Mesenchymal stem cell (in vitro differentiated cells and primary cell): ENCODE measurements around the gene FBXO2.
"Not testable (repeated sequence)": the region's sequence is repeated elsewhere in the genome, so short reads cannot be mapped to it uniquely, and the experiment has no call there.

Source experiments
- DNase-seq: peaks from one replicate; pipeline ENCODE4 v3.0.0-alpha.2; 2013
- H2AFZ ChIP-seq: one replicate; pipeline ENCODE4 v1.6.1; 2013; ENCODE audit warnings: low read depth, mild to moderate bottlenecking, control low read depth, inconsistent platforms, low read length, moderate library complexity
- H2AK5ac ChIP-seq: 2 replicates; pipeline ENCODE4 v1.6.1; 2013; ENCODE audit warnings: low read length, moderate library complexity, mild to moderate bottlenecking, inconsistent platforms; ENCODE audit not compliant: severe bottlenecking
- H2BK120ac ChIP-seq: one replicate; pipeline ENCODE4 v1.6.1; 2013; ENCODE audit warnings: low read depth, mild to moderate bottlenecking, inconsistent platforms, low read length, moderate library complexity
- H2BK12ac ChIP-seq, 2 experiments: one replicate each; pipeline ENCODE4 v1.6.1; 2013; ENCODE audit warnings: inconsistent platforms in 2 of 2, low read length in 2 of 2, mild to moderate bottlenecking in 2 of 2, moderate library complexity in 2 of 2, control low read depth in 1 of 2
- H2BK15ac ChIP-seq: one replicate; pipeline ENCODE4 v1.6.1; 2013; ENCODE audit warnings: mild to moderate bottlenecking, low read depth, inconsistent platforms; ENCODE audit not compliant: poor library complexity, severe bottlenecking
- H2BK5ac ChIP-seq: 2 replicates; pipeline ENCODE4 v1.6.1; 2013; ENCODE audit warnings: low read depth, mild to moderate bottlenecking, low read length, control low read depth, inconsistent platforms; ENCODE audit not compliant: poor library complexity, severe bottlenecking
- H3K14ac ChIP-seq, 2 experiments: one replicate each; pipeline ENCODE4 v1.6.1; 2013; ENCODE audit warnings: inconsistent platforms in 2 of 2, low read length in 2 of 2, control low read depth in 1 of 2, mild to moderate bottlenecking in 1 of 2, moderate library complexity in 1 of 2
- H3K18ac ChIP-seq, 2 experiments: one replicate each; pipeline ENCODE4 v1.6.1; 2013; ENCODE audit warnings: inconsistent platforms in 2 of 2, low read length in 2 of 2, control low read depth in 1 of 2, low read depth in 1 of 2, mild to moderate bottlenecking in 1 of 2
- H3K23ac ChIP-seq, 2 experiments: one replicate each; pipeline ENCODE4 v1.6.1; 2013; ENCODE audit warnings: inconsistent platforms in 2 of 2, low read length in 2 of 2, mild to moderate bottlenecking in 2 of 2, moderate library complexity in 2 of 2, control low read depth in 1 of 2
- H3K27ac ChIP-seq: 2 replicates; pipeline ENCODE4 v1.5.1; 2013; ENCODE audit warnings: mild to moderate bottlenecking, moderate library complexity, low read length, control low read depth, inconsistent platforms; ENCODE audit not compliant: poor library complexity, severe bottlenecking
- H3K27me3 ChIP-seq, 2 experiments: 2 replicates each; pipeline versions ENCODE4 v1.6.1 to v1.7.0; 2013; ENCODE audit warnings: low read length in 2 of 2, mild to moderate bottlenecking in 2 of 2, moderate library complexity in 2 of 2, control low read depth in 1 of 2, inconsistent platforms in 1 of 2; ENCODE audit not compliant: control insufficient read depth in 1 of 2, insufficient read depth in 1 of 2
- H3K36me3 ChIP-seq, 2 experiments: 2 replicates each; pipeline versions ENCODE4 v1.6.1 to v1.7.0; 2013; ENCODE audit warnings: low read length in 2 of 2, control low read depth in 1 of 2, inconsistent platforms in 1 of 2, low read depth in 1 of 2, mild to moderate bottlenecking in 1 of 2; ENCODE audit not compliant: insufficient read depth in 2 of 2, control insufficient read depth in 1 of 2
- H3K4ac ChIP-seq, 2 experiments: one replicate each; pipeline ENCODE4 v1.6.1; 2013; ENCODE audit warnings: inconsistent platforms in 2 of 2, low read length in 2 of 2, mild to moderate bottlenecking in 2 of 2, moderate library complexity in 2 of 2, control low read depth in 1 of 2, low read depth in 1 of 2
- H3K4me1 ChIP-seq: 2 replicates; pipeline ENCODE4 v1.6.1; 2013; ENCODE audit warnings: low read depth, low read length, control low read depth; ENCODE audit not compliant: control insufficient read depth, insufficient read depth
- H3K4me2 ChIP-seq: 2 replicates; pipeline ENCODE4 v1.6.1; 2013; ENCODE audit warnings: low read length, mild to moderate bottlenecking, inconsistent platforms; ENCODE audit not compliant: poor library complexity, severe bottlenecking
- H3K4me3 ChIP-seq, 2 experiments: 2 replicates each; pipeline versions ENCODE4 v1.5.1 to v1.7.0; 2013; ENCODE audit warnings: low read length in 2 of 2, mild to moderate bottlenecking in 2 of 2, control low read depth in 1 of 2, low read depth in 1 of 2; ENCODE audit not compliant: insufficient read depth in 1 of 2
- H3K79me1 ChIP-seq: replicated peaks from 2 replicates; pipeline ENCODE4 v1.6.1; 2013; ENCODE audit warnings: mild to moderate bottlenecking, control low read depth, low read length, inconsistent platforms; ENCODE audit not compliant: poor library complexity, severe bottlenecking
- H3K9ac ChIP-seq: 2 replicates; pipeline ENCODE4 v1.7.0; 2013; ENCODE audit warnings: mild to moderate bottlenecking, low read length, moderate library complexity
- H3K9me3 ChIP-seq: 2 replicates; pipeline ENCODE4 v1.7.0; 2013; ENCODE audit warnings: mild to moderate bottlenecking, low read length; ENCODE audit not compliant: control insufficient read depth
- H4K8ac ChIP-seq: one replicate; pipeline ENCODE4 v1.6.1; 2013; ENCODE audit warnings: inconsistent platforms, mild to moderate bottlenecking, low read length, moderate library complexity
- H4K91ac ChIP-seq: one replicate; pipeline ENCODE4 v1.6.1; 2013; ENCODE audit warnings: mild to moderate bottlenecking, low read length, inconsistent platforms
- WGBS: methylation state at CpG from one replicate; pipeline ENCODE4 v1.1.7; 2013; ENCODE audit warnings: mixed read lengths; 5-methylcytosine and 5-hydroxymethylcytosine counted together

Gene FBXO2

GRCh38 chr1:11608596-11609130 lies 45.6 kb downstream of the FBXO2 start:
- H3K36me3 ChIP-seq, DNase-seq, H3K4ac ChIP-seq, H2BK120ac ChIP-seq, H2BK12ac ChIP-seq, H4K91ac ChIP-seq, H3K9ac ChIP-seq, H2AFZ ChIP-seq, H3K27ac ChIP-seq, H3K4me2 ChIP-seq, H3K18ac ChIP-seq, H3K4me1 ChIP-seq, H3K23ac ChIP-seq, H2BK15ac ChIP-seq, H3K4me3 ChIP-seq, H2AK5ac ChIP-seq, H4K8ac ChIP-seq, H3K79me1 ChIP-seq, H3K14ac ChIP-seq, H2BK5ac ChIP-seq, H3K9me3 ChIP-seq: not testable (repeated sequence)
- peaks cover 0 to 39% of the 10 kb centered on the region in 2 experiments for H3K27me3 ChIP-seq
- 92% methylated on average over 18 of the region's 37 CpGs for WGBS

- Histone ChIP-seq H2BK15ac (no peak overlapping the region), H3K9ac (no peak overlapping the region), H3K4me3 (no peak overlapping the region), H2BK12ac (no peak overlapping the region), H4K8ac (no peak overlapping the region), H3K4me1 (no peaks in the 10 kb centered on the region), H3K4ac (no peak overlapping the region), H3K14ac (no peak overlapping the region), H3K27me3 (peaks cover 0 to 44% of the 10 kb centered on the region in 2 experiments), H3K36me3 (no peaks in the 10 kb centered on the region), H3K27ac (no peak overlapping the region), H2AFZ (no peak overlapping the region), H3K18ac (no peak overlapping the region), H3K79me1 (no peaks in the 10 kb centered on the region), H4K91ac (no peak overlapping the region), H3K4me2 (no peak overlapping the region), H2AK5ac (no peak overlapping the region), H3K23ac (no peak overlapping the region), H2BK120ac (no peak overlapping the region), H2BK5ac (no peak overlapping the region), H3K9me3 (peaks cover 4% of the 10 kb centered on the region)
- 79% methylated on average over 6 of the region's 6 CpGs for WGBS
- DNase-seq = no peak
Observed at GRCh38 chr1:11606775-11607174, 47.5 kb downstream of the FBXO2 start.

GRCh38 chr1:11602981-11603380 lies 51.2 kb downstream of the FBXO2 start:
- 67% methylated on average over 5 of the region's 5 CpGs for WGBS
- no peak overlapping the region for H3K4me2 ChIP-seq
- no peak overlapping the region for H2BK5ac ChIP-seq
- no peaks in the 10 kb centered on the region for H3K79me1 ChIP-seq
- H3K4me1 ChIP-seq = no peaks in the 10 kb centered on the region
- H2BK120ac ChIP-seq = no peak overlapping the region
- H2BK15ac ChIP-seq = no peak overlapping the region
- no peak overlapping the region for H4K8ac ChIP-seq
- no peak overlapping the region for H3K14ac ChIP-seq
- no peak overlapping the region for H4K91ac ChIP-seq
- no peak overlapping the region for H2AK5ac ChIP-seq
- H3K9ac ChIP-seq = no peak overlapping the region
- H3K4ac ChIP-seq = no peak overlapping the region
- no peak overlapping the region for H3K27ac ChIP-seq
- peaks cover 8 to 47% of the 10 kb centered on the region in 2 experiments for H3K27me3 ChIP-seq
- H2BK12ac ChIP-seq = no peak overlapping the region
- no peak for DNase-seq
- no peak overlapping the region for H3K23ac ChIP-seq
- no peak overlapping the region for H3K4me3 ChIP-seq
- H2AFZ ChIP-seq = no peak overlapping the region
- no peak overlapping the region for H3K18ac ChIP-seq
- H3K36me3 ChIP-seq = no peaks in the 10 kb centered on the region
- H3K9me3 ChIP-seq = peaks cover 4% of the 10 kb centered on the region

GRCh38 chr1:11602424-11602823 lies 51.8 kb downstream of the FBXO2 start:
- Histone ChIP-seq H3K4me3 (no peak overlapping the region), H3K23ac (no peak overlapping the region), H4K91ac (no peak overlapping the region), H2BK120ac (no peak overlapping the region), H2BK12ac (no peak overlapping the region), H3K27ac (no peak overlapping the region), H3K4ac (no peak overlapping the region), H3K9ac (no peak overlapping the region), H4K8ac (no peak overlapping the region), H2BK15ac (no peak overlapping the region), H3K27me3 (peaks cover 8 to 47% of the 10 kb centered on the region in 2 experiments), H3K18ac (no peak overlapping the region), H3K4me2 (no peak overlapping the region), H3K4me1 (no peaks in the 10 kb centered on the region), H3K36me3 (no peaks in the 10 kb centered on the region), H2AK5ac (no peak overlapping the region), H2BK5ac (no peak overlapping the region), H3K9me3 (peaks cover 4% of the 10 kb centered on the region), H3K79me1 (no peaks in the 10 kb centered on the region), H3K14ac (no peak overlapping the region), H2AFZ (no peak overlapping the region)
- WGBS = 74% methylated on average over 3 of the region's 3 CpGs
- no peak for DNase-seq
